GM19238 (cell line): ENCODE measurements around the gene ALKBH5.

Experiments used
- DNase-seq: peaks from one replicate; pipeline ENCODE4 v3.0.0; 2011; ENCODE audit warnings: low spot score; ENCODE audit not compliant: insufficient read length

The ALKBH5 gene

DNA sequence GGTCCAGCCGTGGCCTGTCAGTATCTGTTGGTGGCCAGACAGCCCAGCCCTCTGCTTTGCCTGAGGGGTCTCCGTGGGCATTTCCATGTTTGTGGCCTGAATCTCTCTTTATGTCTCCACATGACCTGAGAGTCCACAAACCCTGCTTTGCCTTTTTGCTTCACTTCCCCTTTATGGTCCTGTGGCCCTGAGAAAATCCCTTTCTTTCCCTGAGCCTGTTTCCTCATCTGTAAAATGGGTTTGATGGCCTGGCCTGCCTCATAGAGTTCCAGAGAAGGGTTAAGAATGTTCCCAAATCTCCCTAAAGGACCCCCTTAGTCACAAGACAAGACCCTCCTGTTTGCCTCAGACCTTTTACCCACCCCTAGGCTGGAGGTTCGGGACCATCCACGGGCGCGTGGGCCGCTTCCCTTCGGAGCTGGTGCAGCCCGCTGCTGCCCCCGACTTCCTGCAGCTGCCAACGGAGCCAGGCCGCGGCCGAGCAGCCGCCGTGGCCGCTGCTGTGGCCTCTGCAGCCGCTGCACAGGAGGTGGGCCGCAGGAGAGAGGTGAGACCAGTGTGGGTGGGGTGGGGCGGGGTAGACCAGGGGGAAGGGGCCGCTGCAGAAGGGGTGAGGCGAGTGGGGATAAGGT is 26.2 kb upstream of the ALKBH5 start:
- DNase-seq, result no peak

DNA sequence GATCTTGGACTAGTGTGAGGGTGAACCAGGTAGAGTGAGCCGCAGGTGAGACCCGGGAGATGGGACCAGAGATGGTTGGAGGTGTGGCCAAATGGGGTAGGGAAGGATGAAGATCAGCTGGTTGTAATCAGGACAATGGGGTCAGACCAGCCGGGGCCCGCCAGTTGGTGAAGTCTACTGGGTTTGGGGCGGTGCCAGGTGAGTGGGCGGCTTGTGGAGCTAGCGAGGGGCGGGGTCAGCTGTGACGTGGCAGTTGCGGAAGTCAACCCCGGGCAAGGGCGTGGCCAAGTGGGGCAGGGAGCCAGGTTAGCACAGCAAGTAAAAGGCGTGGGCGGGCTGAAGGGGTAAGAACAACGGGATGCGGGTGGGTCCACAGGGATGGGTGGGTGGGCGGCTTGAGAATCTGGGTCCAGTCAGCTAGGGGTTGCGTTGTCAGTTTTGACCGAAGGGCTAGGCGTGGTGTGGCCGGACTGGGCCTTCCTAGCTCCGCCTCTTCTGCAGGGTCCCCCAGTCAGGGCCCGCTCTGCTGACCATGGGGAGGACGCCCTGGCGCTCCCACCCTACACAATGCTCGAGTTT is 25.5 kb upstream of the ALKBH5 start:
- DNase-seq, result peak; percentile 87

GRCh38 chr17:18159551-18160120 is 24.0 kb upstream of the ALKBH5 start:
- no peak for DNase-seq

- DNase-seq, result no peak
These were observed 23.3 kb upstream of the ALKBH5 start for GRCh38 chr17:18160128-18160856.

GRCh38 chr17:18161207-18162145 is 22.2 kb upstream of the ALKBH5 start:
- DNase-seq, result peak; percentile 41

- DNase-seq, result no peak
These were observed 20.1 kb upstream of the ALKBH5 start for GRCh38 chr17:18163547-18163946.

GRCh38 chr17:18166894-18167293 is 16.7 kb upstream of the ALKBH5 start:
- no peak for DNase-seq

- no peak for DNase-seq
These were observed 16.2 kb upstream of the ALKBH5 start for GRCh38 chr17:18167421-18167820.

DNA sequence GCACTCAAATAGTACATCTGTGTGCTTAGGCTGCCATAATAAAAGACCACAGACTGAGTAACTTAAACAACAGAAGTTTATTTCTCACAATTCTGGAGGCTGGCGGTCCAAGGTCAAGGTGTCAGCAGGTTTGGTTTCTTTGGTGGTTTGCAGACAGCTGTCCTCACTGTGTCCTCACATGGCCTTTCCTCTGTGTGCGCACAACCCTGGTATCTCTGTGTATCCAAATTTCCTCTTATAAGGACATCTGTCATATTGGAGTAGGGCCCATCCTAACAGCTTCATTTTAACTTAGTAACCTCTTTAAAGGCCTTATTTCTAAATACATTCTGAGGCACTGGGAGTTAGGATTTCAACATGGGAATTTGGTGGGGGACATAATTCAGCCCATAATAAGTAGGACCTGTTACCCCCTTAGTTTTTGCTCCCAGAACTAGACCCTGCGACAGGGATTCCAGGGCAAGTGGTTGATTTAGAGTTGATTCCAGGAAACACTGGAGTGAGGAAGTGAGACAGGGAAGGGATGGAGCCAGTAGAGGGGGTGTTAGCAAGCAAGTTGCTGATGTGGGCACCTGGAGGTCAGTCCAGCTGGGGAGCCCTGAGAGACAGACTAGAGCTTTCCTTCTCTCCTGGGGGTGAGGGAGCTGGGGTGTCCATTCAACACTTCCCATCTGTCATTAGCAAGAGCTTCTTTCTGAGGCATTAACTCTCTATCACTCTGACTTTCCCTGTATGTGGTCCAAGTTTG is 10.9 kb upstream of the ALKBH5 start:
- DNase-seq, result no peak

- no peak for DNase-seq
These were observed 9.9 kb upstream of the ALKBH5 start for GRCh38 chr17:18173740-18174139.

GRCh38 chr17:18176176-18176575 is 7.5 kb upstream of the ALKBH5 start:
- DNase-seq, result no peak

GRCh38 chr17:18177133-18177532 is 6.5 kb upstream of the ALKBH5 start:
- no peak for DNase-seq

GRCh38 chr17:18177722-18178121 is 5.9 kb upstream of the ALKBH5 start:
- DNase-seq, result no peak

DNA sequence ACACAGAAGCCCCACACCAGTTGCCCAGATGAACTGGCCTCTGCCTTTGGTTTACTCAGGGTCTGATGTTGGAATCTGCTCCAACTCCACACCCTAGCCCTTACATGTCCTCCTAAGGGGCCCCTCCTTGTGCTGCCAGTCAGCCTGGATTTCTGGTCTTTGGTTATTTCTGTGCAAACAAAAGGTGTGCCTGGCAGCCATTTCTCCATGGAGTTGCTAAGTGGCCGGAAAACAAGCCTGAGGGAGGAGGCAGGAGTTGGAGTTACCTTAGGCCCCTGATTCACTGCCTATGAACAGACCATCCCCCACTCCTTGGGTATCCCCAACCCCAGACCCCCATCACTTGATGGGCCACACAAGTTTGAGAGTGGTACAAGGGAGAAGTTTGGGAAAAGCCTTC is 4.4 kb upstream of the ALKBH5 start:
- DNase-seq, result no peak

DNA sequence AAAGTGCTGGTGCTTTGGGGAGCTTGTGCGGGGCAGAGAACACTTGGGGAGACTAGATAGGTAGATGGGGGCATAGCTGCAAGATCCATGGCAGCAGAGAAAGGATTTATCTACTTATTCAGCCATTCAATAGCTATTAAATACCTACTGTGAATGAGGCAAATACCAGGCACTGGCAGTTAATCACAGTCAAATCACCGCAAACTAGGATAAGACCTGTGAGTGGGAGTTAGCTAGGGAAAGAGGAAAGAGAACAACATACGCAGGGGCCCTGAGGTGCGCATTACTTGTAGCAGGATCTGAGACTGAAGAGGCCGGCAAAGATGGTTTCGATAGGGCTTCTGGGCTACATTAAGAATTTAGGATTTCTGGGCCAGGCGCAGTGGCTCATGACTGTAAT is 3.8 kb upstream of the ALKBH5 start:
- no peak for DNase-seq

DNA sequence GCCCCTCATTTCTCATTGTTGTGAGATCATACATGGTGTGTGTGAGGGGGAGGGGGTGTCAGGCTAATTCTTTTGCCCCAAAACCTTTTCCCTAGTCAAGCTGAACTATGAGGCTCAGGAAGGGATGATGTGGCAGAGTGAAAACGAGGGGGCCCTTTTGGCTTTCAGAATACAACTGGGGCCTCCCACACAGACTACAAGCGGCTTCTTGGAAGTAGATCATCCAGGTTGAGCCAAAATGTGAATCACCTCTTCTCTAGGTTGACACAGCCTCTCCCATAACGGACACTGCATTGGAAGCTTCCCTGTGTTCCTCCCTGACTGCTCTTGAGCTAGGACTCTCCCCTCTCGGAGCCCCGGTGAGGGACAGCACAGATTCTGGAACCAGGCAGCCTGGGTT is 2.3 kb upstream of the ALKBH5 start:
- no peak for DNase-seq

DNA sequence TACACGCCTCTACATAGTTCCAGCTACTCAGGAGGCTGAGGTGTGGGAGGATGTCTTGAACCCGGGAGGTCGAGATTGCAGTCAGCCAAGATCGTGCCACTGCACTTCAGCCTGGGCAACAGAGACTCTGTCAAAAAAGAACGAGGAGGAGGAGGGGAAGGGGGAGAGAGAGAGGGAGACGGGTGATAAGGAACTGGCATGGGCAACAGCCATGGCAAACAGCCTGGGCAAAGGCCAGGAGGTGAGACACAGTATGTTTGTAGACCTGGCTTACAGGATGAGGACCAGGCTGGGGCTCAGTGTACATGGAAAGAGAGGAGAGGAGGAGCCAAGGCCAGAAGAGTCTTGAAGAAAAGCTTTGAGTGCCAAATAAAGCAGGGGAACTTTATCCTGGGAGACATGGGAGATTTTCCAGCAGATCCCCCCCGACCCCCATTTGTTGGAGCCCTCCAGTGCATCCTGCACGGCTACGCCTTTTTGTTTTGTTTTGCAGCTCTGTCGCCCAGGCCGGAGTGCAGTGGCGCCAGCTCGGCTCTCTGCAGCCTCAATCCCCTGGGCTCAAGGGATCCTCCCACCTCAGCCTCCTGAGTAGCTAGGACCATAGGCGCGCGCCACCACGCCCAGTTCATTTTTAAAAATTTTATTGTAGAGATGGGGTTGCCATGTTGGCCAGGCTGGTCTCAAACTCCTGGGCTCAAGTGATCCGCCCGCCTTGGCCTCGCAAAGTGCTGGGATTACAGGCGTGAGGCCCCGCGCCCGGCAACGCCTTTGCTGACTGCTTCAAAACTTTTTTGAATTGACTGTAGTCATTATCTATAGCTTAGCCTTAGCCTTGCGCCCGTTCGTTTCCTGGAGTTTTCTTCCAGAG is 1.3 kb upstream of the ALKBH5 start:
- DNase-seq, result no peak

DNA sequence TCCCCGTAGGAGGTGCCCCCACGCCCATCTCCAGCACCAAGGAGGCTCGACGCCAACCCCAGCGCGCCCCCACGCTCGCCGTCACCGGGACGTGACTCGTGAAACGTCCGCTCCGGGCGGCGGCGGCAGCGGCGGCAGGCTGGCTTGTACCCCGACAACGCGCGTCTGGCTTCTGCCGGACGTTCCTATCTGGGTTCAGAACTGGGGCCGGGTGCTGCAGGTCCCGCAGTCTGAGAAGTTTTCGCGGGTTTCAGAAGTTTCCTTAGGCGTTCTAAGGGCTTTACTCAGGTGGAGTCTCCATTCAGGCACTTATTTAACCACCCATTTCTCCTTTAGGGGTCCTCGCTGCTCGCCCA is 672 bp upstream of the ALKBH5 start:
- DNase-seq, result peak; percentile 75

DNA sequence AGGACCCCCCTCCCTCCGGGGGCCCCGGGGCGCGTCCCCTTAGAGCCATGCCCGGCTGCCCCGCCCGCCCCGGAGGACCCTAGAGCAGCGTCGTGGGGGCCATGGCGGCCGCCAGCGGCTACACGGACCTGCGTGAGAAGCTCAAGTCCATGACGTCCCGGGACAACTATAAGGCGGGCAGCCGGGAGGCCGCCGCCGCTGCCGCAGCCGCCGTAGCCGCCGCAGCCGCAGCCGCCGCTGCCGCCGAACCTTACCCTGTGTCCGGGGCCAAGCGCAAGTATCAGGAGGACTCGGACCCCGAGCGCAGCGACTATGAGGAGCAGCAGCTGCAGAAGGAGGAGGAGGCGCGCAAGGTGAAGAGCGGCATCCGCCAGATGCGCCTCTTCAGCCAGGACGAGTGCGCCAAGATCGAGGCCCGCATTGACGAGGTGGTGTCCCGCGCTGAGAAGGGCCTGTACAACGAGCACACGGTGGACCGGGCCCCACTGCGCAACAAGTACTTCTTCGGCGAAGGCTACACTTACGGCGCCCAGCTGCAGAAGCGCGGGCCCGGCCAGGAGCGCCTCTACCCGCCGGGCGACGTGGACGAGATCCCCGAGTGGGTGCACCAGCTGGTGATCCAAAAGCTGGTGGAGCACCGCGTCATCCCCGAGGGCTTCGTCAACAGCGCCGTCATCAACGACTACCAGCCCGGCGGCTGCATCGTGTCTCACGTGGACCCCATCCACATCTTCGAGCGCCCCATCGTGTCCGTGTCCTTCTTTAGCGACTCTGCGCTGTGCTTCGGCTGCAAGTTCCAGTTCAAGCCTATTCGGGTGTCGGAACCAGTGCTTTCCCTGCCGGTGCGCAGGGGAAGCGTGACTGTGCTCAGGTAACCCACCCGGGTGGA is 759 bp downstream of the ALKBH5 start:
- DNase-seq, result peak; percentile 35
